ENCODE results near the gene RNMT. TPM values are rescaled to one million over a fixed set of nuclear protein-coding genes. Genes with fewer than 3 reads are reported as not detected.

Gene RNMT
- total and polyA plus RNA-seq, 2 experiments from 2014 or later: 15.2 to 39.4 TPM

- H3K9me2 ChIP-seq (ENCODE audit: insufficient read depth): no peaks in the 10 kb centered on the region
- no peak for DNase-seq
- no peaks in the 10 kb centered on the region for H3K36me3 ChIP-seq (ENCODE audit: low read depth)
- H3K4me3 ChIP-seq: no peak overlapping the region
- no peaks in the 10 kb centered on the region for H3F3A ChIP-seq (ENCODE audit: insufficient read depth)
- H3K79me2 ChIP-seq (ENCODE audit: insufficient read depth): peaks cover 100% of the 10 kb centered on the region
- H3K4me1 ChIP-seq (ENCODE audit: insufficient read depth): peaks cover 4% of the 10 kb centered on the region; the same call in 1 of the 2 replicates
- no peak overlapping the region for H3K9ac ChIP-seq
- TF ChIP-seq EZH2phosphoT487 (IDR thresholded peaks at IDR 0.05; ENCODE audit: insufficient read depth, low read depth) (no peak), EZH2 (IDR thresholded peaks at IDR 0.05; ENCODE audit: insufficient read depth, poor library complexity, severe bottlenecking) (no peak)
- no peaks in the 10 kb centered on the region for H3K27me3 ChIP-seq (replicated peaks; ENCODE audit: insufficient read depth)
- H3K4me2 ChIP-seq (ENCODE audit: unreplicated experiment): no peak overlapping the region
- no peak overlapping the region for H2AFZ ChIP-seq
- no peaks in the 10 kb centered on the region for H3K9me3 ChIP-seq (ENCODE audit: low read depth)
- 92 to 94% methylated on average over 8 of the region's 8 CpGs for WGBS, 2 experiments (ENCODE audit: low coverage in 1 of 2, low lambda C conversion rate in 2 of 2, missing lambda C conversion rate in 2 of 2)
- in situ Hi-C loops (cut with MboI): no loop called here
- H4K20me1 ChIP-seq (ENCODE audit: insufficient read depth): peaks cover 9% of the 10 kb centered on the region; the same call in 1 of the 2 replicates
- no peak overlapping the region for H3K27ac ChIP-seq
These were observed 13.9 kb upstream of the RNMT start for GRCh38 chr18:13712400-13713131.

DNA sequence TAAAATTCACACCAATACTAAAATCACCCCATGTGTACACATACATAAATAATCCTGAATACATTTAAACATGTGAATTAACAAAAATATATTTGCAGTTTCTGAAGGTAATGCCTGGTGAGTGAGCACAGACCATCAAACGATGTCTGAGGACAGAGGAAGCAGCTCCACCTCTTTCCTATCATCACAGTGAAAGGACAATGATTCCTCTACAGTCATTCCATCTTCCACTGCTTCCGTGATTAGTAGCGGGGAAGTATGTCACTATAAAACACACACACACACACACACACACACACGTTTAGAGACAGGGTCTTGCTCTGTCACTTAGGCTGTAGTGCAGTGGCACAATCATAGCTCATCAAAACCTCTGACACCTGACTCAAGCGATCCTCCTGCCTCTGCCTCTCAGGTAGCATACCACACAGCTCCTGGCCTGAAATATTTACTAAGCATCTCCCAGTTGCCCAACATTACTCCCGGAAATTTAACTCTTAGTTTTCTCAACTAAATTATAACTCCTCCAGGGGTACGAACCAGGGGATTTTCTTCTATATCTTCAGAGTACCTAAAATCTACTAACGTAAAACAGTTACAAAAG is 12.9 kb upstream of the RNMT start:
- Histone ChIP-seq H3K9ac (no peak overlapping the region), H3K27me3 (replicated peaks; ENCODE audit: insufficient read depth) (no peaks in the 10 kb centered on the region)

DNA sequence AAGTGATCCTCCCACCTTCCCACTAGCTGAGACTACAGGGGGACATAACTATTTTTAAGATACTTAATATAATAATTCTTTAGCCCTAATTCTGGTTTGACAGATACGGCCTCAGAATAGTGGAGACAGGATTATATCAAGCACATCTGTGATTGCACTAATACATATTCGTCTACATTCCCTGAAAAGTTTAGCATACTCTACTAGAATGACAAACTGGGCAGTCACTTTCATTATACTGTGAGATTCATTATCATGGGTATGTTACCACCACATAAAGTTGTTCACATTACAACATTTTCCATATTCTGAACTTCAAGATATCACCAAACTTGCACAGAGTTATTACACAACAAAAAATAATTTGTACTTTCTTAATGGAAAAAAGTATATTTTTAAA is 11.1 kb upstream of the RNMT start:
- H3K36me3 ChIP-seq (ENCODE audit: low read depth): no peaks in the 10 kb centered on the region
- no peak overlapping the region for H3K27ac ChIP-seq
- H2AFZ ChIP-seq: no peak overlapping the region
- 73 to 77% methylated on average over 2 of the region's 2 CpGs for WGBS, 2 experiments (ENCODE audit: low coverage in 1 of 2, low lambda C conversion rate in 2 of 2, missing lambda C conversion rate in 2 of 2)
- no peak overlapping the region for H3K4me3 ChIP-seq
- no peaks in the 10 kb centered on the region for H3K27me3 ChIP-seq (replicated peaks; ENCODE audit: insufficient read depth)
- H4K20me1 ChIP-seq (ENCODE audit: insufficient read depth): peaks cover 17% of the 10 kb centered on the region; the same call in 1 of the 2 replicates
- H3F3A ChIP-seq (ENCODE audit: insufficient read depth): no peaks in the 10 kb centered on the region
- in situ Hi-C loops (cut with MboI): no loop called here
- no peak for DNase-seq
- peaks cover 100% of the 10 kb centered on the region for H3K79me2 ChIP-seq (ENCODE audit: insufficient read depth)
- no peak for TF ChIP-seq EZH2phosphoT487 (IDR thresholded peaks at IDR 0.05; ENCODE audit: insufficient read depth, low read depth)
- no peak for TF ChIP-seq EZH2 (IDR thresholded peaks at IDR 0.05; ENCODE audit: insufficient read depth, poor library complexity, severe bottlenecking)
- no peak overlapping the region for H3K9ac ChIP-seq
- no peaks in the 10 kb centered on the region for H3K9me2 ChIP-seq (ENCODE audit: insufficient read depth)
- no peak overlapping the region for H3K4me2 ChIP-seq (ENCODE audit: unreplicated experiment)
- peaks cover 4% of the 10 kb centered on the region; the same call in 1 of the 2 replicates for H3K4me1 ChIP-seq (ENCODE audit: insufficient read depth)
- H3K9me3 ChIP-seq (ENCODE audit: low read depth): no peaks in the 10 kb centered on the region

More for the DNA sequence above, 12.9 kb upstream of the RNMT start:
- Histone ChIP-seq H3K79me2 (ENCODE audit: insufficient read depth) (peaks cover 100% of the 10 kb centered on the region), H3K4me3 (no peak overlapping the region), H3K36me3 (ENCODE audit: low read depth) (no peaks in the 10 kb centered on the region), H3K9me2 (ENCODE audit: insufficient read depth) (no peaks in the 10 kb centered on the region), H3K9me3 (ENCODE audit: low read depth) (no peaks in the 10 kb centered on the region), H3K4me1 (ENCODE audit: insufficient read depth) (peaks cover 4% of the 10 kb centered on the region; the same call in 1 of the 2 replicates), H4K20me1 (ENCODE audit: insufficient read depth) (peaks cover 9% of the 10 kb centered on the region; the same call in 1 of the 2 replicates), H2AFZ (no peak overlapping the region), H3K4me2 (ENCODE audit: unreplicated experiment) (no peak overlapping the region), H3K27ac (no peak overlapping the region), H3F3A (ENCODE audit: insufficient read depth) (no peaks in the 10 kb centered on the region)
- in situ Hi-C loops (cut with MboI): no loop called here
- no peak for DNase-seq
- 78 to 84% methylated on average over 7 to 8 of the region's 8 CpGs for WGBS, 2 experiments (ENCODE audit: low coverage in 1 of 2, low lambda C conversion rate in 2 of 2, missing lambda C conversion rate in 2 of 2)
- TF ChIP-seq EZH2phosphoT487 (IDR thresholded peaks at IDR 0.05; ENCODE audit: insufficient read depth, low read depth): no peak
- no peak for TF ChIP-seq EZH2 (IDR thresholded peaks at IDR 0.05; ENCODE audit: insufficient read depth, poor library complexity, severe bottlenecking)

GRCh38 chr18:13716916-13717315 is 9.6 kb upstream of the RNMT start:
- no peak overlapping the region for H3K4me2 ChIP-seq (ENCODE audit: unreplicated experiment)
- peaks cover 100% of the 10 kb centered on the region for H3K79me2 ChIP-seq (ENCODE audit: insufficient read depth)
- H3K27me3 ChIP-seq (replicated peaks; ENCODE audit: insufficient read depth): no peaks in the 10 kb centered on the region
- DNase-seq: no peak
- in situ Hi-C loops (cut with MboI): no loop called here
- no peaks in the 10 kb centered on the region for H3K9me2 ChIP-seq (ENCODE audit: insufficient read depth)
- no peaks in the 10 kb centered on the region for H3K9me3 ChIP-seq (ENCODE audit: low read depth)
- peaks cover 17% of the 10 kb centered on the region; the same call in 1 of the 2 replicates for H4K20me1 ChIP-seq (ENCODE audit: insufficient read depth)
- no peak overlapping the region for H3K9ac ChIP-seq
- no peak for TF ChIP-seq EZH2phosphoT487 (IDR thresholded peaks at IDR 0.05; ENCODE audit: insufficient read depth, low read depth)
- TF ChIP-seq EZH2 (IDR thresholded peaks at IDR 0.05; ENCODE audit: insufficient read depth, poor library complexity, severe bottlenecking): no peak
- no peak overlapping the region for H2AFZ ChIP-seq
- no peaks in the 10 kb centered on the region for H3K36me3 ChIP-seq (ENCODE audit: low read depth)
- no peaks in the 10 kb centered on the region for H3K4me1 ChIP-seq (ENCODE audit: insufficient read depth)
- no peak overlapping the region for H3K4me3 ChIP-seq
- WGBS, 2 experiments (ENCODE audit: low coverage in 1 of 2, low lambda C conversion rate in 2 of 2, missing lambda C conversion rate in 2 of 2): 96 to 100% methylated on average over 4 of the region's 4 CpGs
- no peak overlapping the region for H3K27ac ChIP-seq
- no peaks in the 10 kb centered on the region for H3F3A ChIP-seq (ENCODE audit: insufficient read depth)

All from GM23248 (cell line).